ENCODE data around the gene LRRC42.

LRRC42 gene

DNA sequence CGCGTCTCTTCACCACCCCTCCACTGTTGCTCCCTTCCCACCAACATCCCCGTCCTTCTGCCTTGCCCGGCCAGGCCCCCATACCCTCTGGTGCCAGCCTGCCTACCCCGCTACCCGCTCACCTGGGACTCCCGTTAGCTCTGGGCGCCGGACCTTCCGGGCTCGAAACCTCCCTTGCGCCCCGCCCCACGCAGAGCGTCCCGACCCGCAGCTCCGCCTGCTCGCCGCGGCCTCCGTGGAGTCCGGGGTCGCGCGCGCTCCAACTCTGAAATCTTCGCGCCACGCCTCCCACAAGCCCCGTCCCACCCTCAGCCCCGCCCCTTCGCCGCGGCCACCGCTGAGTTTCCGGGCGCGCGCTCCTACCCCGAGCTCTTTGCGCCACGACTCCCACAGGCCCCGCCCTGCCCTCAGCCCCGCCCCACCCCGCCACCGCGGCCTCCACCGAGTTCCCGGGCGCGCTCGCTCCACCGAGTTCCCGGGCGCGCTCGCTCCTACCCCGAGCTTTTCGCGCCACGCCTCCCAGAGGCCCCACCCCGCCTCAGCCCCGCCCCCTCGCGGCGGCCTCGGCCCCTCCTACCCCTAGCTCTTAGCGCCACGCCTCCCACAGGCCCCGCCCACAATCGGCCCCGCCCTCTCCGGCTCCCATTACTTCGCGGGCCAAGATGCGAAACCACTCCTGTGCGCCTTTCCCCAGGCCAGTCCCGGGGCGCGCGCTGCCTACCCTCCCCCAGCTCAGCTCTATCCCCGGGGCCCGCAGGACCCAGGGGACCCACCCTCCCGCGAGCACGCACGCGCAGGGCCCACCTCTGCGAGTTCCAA is 508 bp upstream of the LRRC42 start, which contains the start of gene IFT25 (continued):
- TF ChIP-seq AEBP2 (tag by site-specific recombination; IDR thresholded peaks at IDR 0.05; ENCODE audit: borderline replicate concordance) (no peak), ZEB2 (tag by site-specific recombination; IDR thresholded peaks at IDR 0.05) (peak; percentile 82), ZSCAN4 (tag by site-specific recombination; IDR thresholded peaks at IDR 0.05) (no peak), EGR2 (tag by site-specific recombination; IDR thresholded peaks at IDR 0.05; ENCODE audit: low read depth) (peak; percentile 46; the same call in 1 of the 2 replicates), ZNF600 (tag by site-specific recombination; IDR thresholded peaks at IDR 0.05) (peak; percentile 82), ZNF555 (tag by site-specific recombination; conservative IDR thresholded peaks at IDR 0.05) (no peak), PRDM10 (tag by site-specific recombination; IDR thresholded peaks at IDR 0.05) (peak; percentile 80), ZNF843 (tag by site-specific recombination; IDR thresholded peaks at IDR 0.05) (peak; percentile 67), ZBTB21 (tag by site-specific recombination; IDR thresholded peaks at IDR 0.05) (0 out of 2 replicates have a peak, but pooled peaks have one; percentile 41), KLF9 (tag by site-specific recombination; IDR thresholded peaks at IDR 0.05; ENCODE audit: low read depth) (peak; percentile 96), ZNF335 (tag by site-specific recombination; conservative IDR thresholded peaks at IDR 0.05) (peak; percentile 80; the same call in 1 of the 2 replicates), OSR2 (tag by site-specific recombination; IDR thresholded peaks at IDR 0.05) (no peak), HOXA7 (CRISPR knock-in tag; IDR thresholded peaks at IDR 0.05; ENCODE audit: borderline replicate concordance) (no peak), ZFP3 (tag by site-specific recombination; IDR thresholded peaks at IDR 0.05; ENCODE audit: low read depth) (no peak), ZNF596 (tag by site-specific recombination; IDR thresholded peaks at IDR 0.05) (no peak), CTCF (tag by site-specific recombination; IDR thresholded peaks at IDR 0.05) (no peak), ZNF624 (tag by site-specific recombination; IDR thresholded peaks at IDR 0.05) (no peak), ZBTB17 (tag by site-specific recombination; IDR thresholded peaks at IDR 0.05) (peak; percentile 89)
- TF ChIP-seq, protein P1, sequence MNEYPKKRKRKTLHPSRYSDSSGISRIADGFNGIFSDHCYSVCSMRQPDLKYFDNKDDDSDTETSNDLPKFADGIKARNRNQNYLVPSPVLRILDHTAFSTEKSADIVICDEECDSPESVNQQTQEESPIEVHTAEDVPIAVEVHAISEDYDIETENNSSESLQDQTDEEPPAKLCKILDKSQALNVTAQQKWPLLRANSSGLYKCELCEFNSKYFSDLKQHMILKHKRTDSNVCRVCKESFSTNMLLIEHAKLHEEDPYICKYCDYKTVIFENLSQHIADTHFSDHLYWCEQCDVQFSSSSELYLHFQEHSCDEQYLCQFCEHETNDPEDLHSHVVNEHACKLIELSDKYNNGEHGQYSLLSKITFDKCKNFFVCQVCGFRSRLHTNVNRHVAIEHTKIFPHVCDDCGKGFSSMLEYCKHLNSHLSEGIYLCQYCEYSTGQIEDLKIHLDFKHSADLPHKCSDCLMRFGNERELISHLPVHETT (tag by site-specific recombination; IDR thresholded peaks at IDR 0.05) = 0 out of 2 replicates have a peak, but pooled peaks have one; percentile 59
- TF ChIP-seq, protein P2, sequence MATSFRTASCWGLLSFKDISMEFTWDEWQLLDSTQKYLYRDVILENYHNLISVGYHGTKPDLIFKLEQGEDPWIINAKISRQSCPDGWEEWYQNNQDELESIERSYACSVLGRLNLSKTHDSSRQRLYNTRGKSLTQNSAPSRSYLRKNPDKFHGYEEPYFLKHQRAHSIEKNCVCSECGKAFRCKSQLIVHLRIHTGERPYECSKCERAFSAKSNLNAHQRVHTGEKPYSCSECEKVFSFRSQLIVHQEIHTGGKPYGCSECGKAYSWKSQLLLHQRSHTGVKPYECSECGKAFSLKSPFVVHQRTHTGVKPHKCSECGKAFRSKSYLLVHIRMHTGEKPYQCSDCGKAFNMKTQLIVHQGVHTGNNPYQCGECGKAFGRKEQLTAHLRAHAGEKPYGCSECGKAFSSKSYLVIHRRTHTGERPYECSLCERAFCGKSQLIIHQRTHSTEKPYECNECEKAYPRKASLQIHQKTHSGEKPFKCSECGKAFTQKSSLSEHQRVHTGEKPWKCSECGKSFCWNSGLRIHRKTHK (tag by site-specific recombination; IDR thresholded peaks at IDR 0.05) = no peak
- TF ChIP-seq, protein P3, sequence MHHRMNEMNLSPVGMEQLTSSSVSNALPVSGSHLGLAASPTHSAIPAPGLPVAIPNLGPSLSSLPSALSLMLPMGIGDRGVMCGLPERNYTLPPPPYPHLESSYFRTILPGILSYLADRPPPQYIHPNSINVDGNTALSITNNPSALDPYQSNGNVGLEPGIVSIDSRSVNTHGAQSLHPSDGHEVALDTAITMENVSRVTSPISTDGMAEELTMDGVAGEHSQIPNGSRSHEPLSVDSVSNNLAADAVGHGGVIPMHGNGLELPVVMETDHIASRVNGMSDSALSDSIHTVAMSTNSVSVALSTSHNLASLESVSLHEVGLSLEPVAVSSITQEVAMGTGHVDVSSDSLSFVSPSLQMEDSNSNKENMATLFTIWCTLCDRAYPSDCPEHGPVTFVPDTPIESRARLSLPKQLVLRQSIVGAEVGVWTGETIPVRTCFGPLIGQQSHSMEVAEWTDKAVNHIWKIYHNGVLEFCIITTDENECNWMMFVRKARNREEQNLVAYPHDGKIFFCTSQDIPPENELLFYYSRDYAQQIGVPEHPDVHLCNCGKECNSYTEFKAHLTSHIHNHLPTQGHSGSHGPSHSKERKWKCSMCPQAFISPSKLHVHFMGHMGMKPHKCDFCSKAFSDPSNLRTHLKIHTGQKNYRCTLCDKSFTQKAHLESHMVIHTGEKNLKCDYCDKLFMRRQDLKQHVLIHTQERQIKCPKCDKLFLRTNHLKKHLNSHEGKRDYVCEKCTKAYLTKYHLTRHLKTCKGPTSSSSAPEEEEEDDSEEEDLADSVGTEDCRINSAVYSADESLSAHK (tag by site-specific recombination; IDR thresholded peaks at IDR 0.05) = no peak
- TF ChIP-seq, protein P4, sequence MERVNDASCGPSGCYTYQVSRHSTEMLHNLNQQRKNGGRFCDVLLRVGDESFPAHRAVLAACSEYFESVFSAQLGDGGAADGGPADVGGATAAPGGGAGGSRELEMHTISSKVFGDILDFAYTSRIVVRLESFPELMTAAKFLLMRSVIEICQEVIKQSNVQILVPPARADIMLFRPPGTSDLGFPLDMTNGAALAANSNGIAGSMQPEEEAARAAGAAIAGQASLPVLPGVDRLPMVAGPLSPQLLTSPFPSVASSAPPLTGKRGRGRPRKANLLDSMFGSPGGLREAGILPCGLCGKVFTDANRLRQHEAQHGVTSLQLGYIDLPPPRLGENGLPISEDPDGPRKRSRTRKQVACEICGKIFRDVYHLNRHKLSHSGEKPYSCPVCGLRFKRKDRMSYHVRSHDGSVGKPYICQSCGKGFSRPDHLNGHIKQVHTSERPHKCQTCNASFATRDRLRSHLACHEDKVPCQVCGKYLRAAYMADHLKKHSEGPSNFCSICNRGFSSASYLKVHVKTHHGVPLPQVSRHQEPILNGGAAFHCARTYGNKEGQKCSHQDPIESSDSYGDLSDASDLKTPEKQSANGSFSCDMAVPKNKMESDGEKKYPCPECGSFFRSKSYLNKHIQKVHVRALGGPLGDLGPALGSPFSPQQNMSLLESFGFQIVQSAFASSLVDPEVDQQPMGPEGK (tag by site-specific recombination; IDR thresholded peaks at IDR 0.05) = peak; percentile 73
